SHP77 treated with DMSO at 0.1 percent for 48 hours (cell line): ENCODE results near the gene ATG4B.

Source experiments
- DNase-seq: peaks from one replicate; lab custom pipeline; 2025; lab: John Stamatoyannopoulos, UW

ATG4B gene

GRCh38 chr2:241690202-241690717, 52.8 kb downstream of the ATG4B start:
- DNase-seq: no peak

- DNase-seq: no peak
Observed at GRCh38 chr2:241692448-241692847, 55.0 kb downstream of the ATG4B start.

GRCh38 chr2:241695651-241696050, 58.2 kb downstream of the ATG4B start:
- no peak for DNase-seq

GRCh38 chr2:241701149-241701398, 63.6 kb downstream of the ATG4B start:
- DNase-seq: peak; percentile 80

- DNase-seq: peak; percentile 55
Observed at GRCh38 chr2:241701399-241702154, 64.1 kb downstream of the ATG4B start, which contains the start of gene ING5. ING5 (plus strand) TSS chr2:241702039; CDS start chr2:241702066, 27 bp downstream.

GRCh38 chr2:241702155-241703031, 64.9 kb downstream of the ATG4B start:
- DNase-seq: peak; percentile 47

- DNase-seq: no peak
Observed at GRCh38 chr2:241703032-241703604, 65.6 kb downstream of the ATG4B start.

GRCh38 chr2:241706537-241706936, 69.0 kb downstream of the ATG4B start:
- no peak for DNase-seq

- no peak for DNase-seq
Observed at GRCh38 chr2:241708879-241709278, 71.4 kb downstream of the ATG4B start.

- no peak for DNase-seq
Observed at GRCh38 chr2:241719093-241719492, 81.6 kb downstream of the ATG4B start.

- no peak for DNase-seq
Observed at GRCh38 chr2:241720099-241720498, 82.6 kb downstream of the ATG4B start.

GRCh38 chr2:241720560-241720959, 83.1 kb downstream of the ATG4B start:
- DNase-seq: no peak

- DNase-seq: no peak
Observed at GRCh38 chr2:241721852-241722251, 84.4 kb downstream of the ATG4B start.

- DNase-seq: no peak
Observed at GRCh38 chr2:241722896-241723454, 85.5 kb downstream of the ATG4B start.
